NCI-H187 (cell line): Measurements from ENCODE around the gene MCM3.

Source experiments
- DNase-seq, 2 experiments: peaks; one replicate each; lab custom pipeline; 2025; lab: John Stamatoyannopoulos, UW

The MCM3 gene

GRCh38 chr6:52284460-52285176 lies at the start of gene MCM3:
MCM3 (minus strand) TSS chr6:52284742; CDS start chr6:52284674, 68 bp downstream.
- DNase-seq, result peak; percentile 92 to 95

DNA sequence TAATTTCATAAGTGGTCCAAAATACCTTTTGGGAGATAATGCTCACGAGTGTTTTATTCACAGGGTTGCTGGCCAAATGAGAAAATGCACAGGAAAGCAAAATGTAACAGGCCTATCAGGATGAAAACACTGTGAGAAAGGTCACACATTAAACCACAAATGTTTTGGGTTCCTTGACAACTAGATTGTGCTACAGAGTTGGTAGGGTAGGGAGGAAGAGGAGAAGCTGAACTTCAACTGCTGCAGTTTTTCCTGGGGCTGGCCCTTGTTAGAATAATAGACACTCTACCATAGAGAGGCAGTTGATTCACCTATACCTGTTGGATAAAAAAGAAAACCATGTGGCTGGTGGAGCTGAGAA lies 49.3 kb upstream of the MCM3 start:
- DNase-seq, result no peak

DNA sequence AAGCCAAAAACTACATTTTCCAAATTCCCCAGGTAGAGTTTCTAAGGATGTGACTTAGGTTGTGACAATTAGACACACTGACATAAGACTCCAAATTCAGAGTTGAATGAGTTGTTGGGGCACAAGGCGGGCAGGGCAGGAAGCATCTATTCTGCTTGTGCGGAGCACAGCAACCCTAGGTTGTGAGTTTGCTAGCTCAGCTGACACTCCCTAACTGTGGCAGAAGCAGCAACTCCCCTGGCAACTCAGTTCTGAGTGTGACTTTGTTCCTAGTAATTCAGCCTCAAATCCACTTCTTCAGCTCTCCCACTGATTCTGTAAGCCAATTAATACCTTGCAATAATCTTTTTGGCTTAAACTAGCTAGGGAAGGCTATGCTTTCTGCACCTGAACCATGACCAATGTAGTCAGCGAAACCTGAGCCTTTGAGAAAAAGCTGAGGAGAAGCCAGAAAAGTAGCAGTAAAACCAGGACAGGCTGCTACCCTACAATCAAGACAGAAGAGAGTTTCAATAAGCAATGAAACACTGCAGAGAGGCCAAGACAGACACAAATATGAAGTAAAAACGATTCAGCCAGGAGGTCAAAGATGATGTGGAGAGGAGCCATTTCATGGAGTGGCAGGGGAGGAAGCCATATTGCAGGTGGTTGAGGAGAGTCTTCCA lies 47.4 kb upstream of the MCM3 start:
- no peak for DNase-seq

DNA sequence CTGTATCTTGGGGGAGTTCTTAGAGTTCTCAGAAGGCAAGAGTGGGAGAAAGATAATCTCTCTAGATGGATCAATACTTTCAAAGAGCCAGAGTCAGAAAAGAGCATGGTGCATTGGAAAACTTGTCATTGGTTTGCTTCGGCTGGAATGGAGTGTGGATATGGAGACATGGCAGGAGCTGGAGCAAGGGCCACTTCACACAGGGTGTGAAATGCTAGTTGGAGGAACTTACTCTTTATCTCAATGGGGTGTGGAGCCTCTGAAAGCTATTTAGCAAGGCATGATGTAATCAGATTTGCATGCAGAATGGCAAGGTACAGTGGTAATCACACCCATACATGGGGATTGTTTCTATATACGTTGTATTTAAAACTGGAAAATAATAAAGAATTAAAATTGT lies 45.9 kb upstream of the MCM3 start:
- no peak for DNase-seq

- DNase-seq, result no peak
Observed at GRCh38 chr6:52328729-52329128, 44.2 kb upstream of the MCM3 start.

- no peak for DNase-seq
Observed at GRCh38 chr6:52328303-52328662, 43.7 kb upstream of the MCM3 start.

DNA sequence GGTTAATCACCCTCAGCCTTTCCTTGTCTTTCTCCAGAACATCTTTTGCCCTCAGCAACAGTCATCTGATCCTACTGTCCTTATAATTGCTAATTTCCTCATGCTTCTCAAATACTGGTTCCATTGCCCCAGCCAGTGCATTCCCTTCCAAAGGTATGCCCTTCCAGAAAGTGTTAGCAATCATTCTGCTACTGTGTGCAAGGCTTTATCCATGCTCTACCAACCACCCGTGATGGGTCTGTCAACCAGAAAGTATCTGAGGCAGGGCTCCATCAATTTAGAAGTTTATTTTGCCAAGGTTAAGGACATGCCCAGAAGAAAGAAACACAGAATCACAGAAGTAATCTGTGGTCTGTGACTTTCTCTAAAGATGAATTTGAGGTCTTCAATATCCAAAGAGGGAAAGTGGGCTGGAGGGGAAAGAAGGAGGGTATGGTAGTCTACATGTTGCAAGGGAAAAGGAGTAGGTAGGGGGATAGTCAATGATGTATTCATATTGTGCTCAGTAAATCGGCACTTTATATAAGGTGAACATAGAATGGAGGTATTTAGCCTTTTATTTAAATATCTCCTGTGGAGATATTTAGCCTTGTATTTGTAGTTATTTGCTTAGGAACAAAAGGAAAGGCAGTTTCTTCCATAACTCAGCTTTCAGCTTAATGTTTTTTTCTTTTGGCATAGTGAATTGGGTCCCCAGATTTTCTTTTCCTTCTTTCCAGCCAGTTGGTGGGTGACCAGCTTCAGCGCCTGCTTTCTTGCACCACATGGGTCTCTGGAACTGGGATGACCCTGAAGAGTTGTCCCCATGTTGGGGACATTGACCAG lies 42.2 kb upstream of the MCM3 start:
- no peak for DNase-seq

- no peak for DNase-seq
Observed at GRCh38 chr6:52325695-52326471, 41.3 kb upstream of the MCM3 start.

DNA sequence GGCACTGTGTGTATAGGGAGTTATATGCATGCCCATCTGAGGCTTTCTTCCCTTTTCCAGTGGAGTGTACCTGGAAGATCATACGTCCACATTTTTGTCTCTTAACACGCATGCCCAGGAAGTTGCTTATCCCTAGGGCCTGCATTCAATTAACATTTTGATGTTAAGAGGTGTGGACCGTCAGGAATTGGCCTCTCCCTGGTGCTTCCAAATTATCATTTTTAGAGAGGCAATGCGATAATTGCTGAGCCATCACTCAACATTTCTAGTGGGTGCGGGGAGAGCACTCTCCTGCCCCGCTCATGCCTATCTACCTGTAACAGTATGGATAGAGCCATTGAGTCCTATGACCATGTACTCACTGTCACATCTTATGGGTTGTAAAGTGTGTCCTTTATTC lies 39.6 kb upstream of the MCM3 start:
- no peak for DNase-seq

- DNase-seq, result no peak
Observed at GRCh38 chr6:52317841-52318581, 33.5 kb upstream of the MCM3 start.

GRCh38 chr6:52317211-52317610 lies 32.7 kb upstream of the MCM3 start:
- DNase-seq, result no peak

DNA sequence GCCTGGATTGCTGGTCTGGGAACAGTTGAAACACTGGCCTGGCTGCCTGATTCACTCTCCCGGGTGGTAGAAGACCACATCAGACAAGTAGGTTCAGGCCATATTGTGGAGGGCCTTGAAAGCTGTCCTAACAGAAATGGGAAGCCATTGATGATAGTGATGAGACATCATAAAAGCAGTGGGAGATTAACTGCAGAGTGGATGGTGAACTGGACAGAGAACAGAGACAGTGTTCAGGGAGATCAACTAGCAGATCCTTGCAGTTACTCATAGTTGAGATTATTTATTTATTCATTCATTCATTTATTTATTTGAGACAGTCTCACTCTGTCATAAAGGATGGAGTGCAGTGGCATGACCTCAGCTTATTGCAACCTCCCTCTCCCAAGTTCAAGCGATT lies 30.2 kb upstream of the MCM3 start:
- DNase-seq, result no peak

DNA sequence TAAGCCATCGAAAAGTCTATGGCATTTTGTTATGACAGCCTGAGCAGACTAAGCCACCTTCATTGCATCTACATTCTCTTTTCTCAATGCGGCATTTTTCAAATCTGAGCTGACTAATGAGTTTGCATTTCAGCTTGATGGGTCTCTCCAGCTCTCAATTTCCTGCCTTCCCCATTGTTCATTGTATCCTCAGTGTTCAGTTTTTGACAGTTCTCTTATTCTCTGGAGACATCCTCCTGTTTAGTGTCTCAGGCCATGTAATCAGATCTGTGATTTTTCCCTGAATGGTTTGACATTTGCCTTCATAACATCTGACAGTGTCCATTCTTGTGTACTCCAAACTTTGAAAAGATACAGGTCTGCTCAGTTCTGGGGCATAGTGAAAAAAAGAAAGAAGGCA lies 27.9 kb upstream of the MCM3 start:
- DNase-seq, result no peak

DNA sequence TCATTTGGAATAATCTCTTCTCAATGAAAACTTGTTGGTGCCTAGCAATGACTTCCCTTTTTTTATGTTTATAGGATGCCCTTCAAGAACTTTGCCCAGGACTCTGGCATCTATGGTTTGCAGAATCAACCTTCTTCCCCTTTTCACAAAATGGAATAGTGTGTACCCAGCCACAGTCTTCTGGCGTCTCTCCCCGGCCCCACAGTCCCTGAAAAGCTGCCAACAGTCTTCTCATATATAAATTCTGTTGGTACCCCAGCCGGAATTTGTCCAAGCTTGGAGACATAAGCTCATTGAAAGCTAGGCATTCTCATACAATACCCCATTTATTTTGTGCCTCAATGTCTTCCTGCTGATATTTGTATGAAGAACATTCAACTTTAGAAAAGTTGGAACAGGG lies 26.4 kb upstream of the MCM3 start:
- no peak for DNase-seq

GRCh38 chr6:52307900-52308372 lies 23.4 kb upstream of the MCM3 start:
- DNase-seq, result no peak

DNA sequence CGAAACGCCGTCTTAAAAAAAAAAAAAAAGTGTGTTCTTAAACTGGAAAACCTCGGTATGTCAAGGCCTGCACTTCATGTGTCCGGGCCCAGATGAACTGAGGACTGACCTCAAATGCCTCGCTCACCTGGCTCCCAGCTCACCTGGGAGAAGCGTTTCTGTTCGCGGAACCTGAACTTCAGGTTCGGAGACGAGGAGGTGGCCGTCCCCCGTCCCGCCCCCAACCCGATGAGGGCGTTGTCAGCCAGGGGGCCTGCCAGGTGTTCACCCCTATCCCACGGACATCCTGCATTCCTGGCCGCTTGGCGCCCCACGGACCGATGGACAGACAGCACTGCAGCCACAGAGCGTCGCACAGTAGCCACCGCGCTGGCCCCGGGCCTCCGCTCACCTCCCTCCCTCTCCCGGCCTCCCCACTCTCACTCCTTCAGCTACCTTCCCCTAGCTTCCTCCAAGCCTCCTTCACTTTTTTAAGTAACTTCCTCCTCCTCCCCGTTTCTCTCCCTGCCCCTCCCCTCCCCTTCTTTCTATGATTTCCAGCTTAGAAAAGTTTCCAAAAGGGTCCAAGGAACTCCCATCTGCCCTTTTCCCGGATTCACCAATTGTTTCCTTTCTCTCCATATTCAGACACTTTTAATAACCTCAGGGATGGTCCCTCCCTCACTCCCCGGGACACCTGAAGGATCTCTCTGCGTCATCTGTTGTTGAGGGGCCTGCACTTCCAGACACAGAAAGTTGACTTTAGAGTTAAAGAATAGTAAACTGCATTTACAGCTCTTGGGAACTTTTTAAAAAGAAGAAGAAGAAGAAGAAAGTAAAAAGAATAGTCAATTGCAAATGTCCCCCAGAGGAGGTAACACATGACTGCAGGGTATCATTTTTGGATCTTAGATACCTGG lies 22.7 kb upstream of the MCM3 start:
- DNase-seq, result no peak

DNA sequence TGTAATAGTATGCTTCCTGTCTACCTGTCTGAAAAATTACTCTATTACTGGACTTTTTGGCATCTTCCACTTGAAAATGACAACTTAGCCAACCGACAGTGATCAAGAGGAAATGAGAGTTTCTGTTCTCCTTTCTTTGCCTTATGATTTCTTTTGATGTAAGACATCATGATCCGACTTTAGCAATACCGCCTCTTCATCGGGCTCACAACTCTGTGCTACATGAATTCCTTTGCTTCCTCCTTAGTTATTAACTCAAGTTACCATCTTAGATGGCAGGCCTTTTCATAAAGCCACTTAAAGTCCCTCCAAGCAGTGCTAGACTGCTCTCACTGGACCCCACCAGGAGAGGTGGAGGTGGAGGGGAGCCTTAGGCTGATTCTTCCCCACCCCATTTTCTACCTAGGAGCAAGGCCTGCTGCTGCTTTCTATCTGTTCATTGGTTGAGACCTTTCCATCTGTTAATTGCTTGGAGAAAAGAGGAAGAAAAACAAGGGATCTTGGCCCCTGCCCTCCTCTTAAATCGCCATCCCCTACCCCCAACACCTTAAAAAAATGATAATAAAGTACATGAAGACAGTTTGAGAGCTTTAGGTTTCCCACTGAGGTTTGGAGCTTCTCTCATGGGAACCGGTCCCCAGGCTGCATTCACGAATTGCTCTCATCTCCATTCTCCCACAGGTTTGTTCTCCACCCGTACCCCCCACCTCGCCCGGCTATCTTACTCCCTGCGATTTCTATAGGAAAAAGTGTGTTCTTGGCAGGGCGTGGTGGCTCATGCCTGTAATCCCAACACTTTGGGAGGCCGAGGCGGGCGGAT lies 21.6 kb upstream of the MCM3 start:
- DNase-seq, result no peak

DNA sequence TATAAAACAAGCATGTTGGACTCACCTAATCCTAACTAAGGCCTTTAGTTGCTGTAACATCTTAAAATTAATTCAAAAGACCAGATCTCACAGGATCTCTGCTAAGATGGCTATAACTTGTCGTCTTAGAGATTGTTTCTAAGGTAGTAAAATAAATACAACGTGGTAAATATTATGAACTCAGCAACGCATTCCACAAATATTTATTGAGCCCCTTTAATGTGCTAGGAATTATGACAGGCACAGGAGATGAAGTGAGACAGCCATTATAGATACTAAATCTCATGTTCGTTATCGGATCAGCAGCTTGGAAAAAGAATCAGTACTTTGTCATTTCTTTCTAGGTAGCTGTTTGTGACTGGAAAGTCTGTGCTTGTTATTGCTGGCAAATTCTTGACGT lies 20.9 kb upstream of the MCM3 start:
- DNase-seq, result no peak

DNA sequence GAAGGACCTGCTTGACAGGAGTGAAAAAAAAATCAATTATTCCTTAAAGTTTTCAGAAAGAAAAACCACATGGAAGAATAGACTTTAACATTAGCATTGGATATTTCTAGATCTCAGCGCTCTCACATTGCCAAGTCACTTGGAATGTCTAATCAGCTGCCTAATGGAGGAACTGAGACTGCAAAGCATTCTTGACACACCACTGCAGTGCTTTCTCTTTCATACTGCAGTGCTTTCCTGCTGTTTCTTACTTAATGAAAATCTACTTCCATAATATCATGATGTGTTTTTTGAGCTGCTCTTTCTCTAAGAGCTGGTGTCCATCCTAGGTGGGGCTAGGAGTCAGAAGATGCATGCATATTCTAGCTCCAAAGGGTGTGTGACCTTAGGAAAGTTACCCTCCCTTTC lies 20.4 kb upstream of the MCM3 start:
- DNase-seq, result no peak

DNA sequence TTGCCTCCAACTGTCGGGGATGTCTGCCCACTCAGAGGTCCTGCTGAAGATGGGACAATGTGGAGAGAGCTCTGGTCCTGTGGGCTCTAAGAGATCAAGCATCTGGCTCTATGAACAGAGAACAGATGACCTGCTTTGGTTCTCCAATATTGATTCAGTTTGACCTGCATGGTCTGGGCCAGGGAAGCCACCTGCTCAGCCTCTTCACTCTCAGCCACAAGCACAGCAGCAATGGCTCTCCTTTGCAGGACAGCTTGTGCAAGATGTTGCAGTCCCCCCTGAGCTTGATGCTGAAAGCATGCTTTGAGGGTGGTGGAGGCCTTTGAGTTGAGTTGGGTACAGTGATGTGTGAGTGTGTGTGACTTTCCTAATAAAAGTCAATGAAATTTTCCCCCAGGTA lies 18.6 kb upstream of the MCM3 start:
- no peak for DNase-seq
